DND-41 (cell line): ENCODE measurements around the gene DNM3.
"Not testable (repeated sequence)": the region's sequence is repeated elsewhere in the genome, so short reads cannot be mapped to it uniquely, and the experiment has no call there.

ENCODE experiments used
- ATAC-seq: fragments of 200-7000 bp; cut with Tn5 transposase; 3 replicates; pipeline ENCODE4 v1.9.1; 2021; ENCODE audit warnings: low read depth; ENCODE audit not compliant: insufficient read depth
- DNase-seq: peaks from one replicate; pipeline ENCODE4 v3.0.0-alpha.2; 2020
- H2AFZ ChIP-seq: 2 replicates; pipeline ENCODE4 v1.6.0; 2012; ENCODE audit warnings: low read depth, low read length
- H3K27ac ChIP-seq: 2 replicates; pipeline ENCODE4 v1.5.1; 2012; ENCODE audit warnings: low read length, inconsistent platforms
- H3K27me3 ChIP-seq: fragments of 200-600 bp; sonication (generic); 2 replicates; pipeline ENCODE4 v1.6.0; 2012; ENCODE audit warnings: low read length, mild to moderate bottlenecking, inconsistent platforms; ENCODE audit not compliant: insufficient read depth, poor library complexity
- H3K36me3 ChIP-seq: 2 replicates; pipeline ENCODE4 v1.5.1; 2012; ENCODE audit warnings: low read length, inconsistent platforms; ENCODE audit not compliant: insufficient read depth
- H3K4me1 ChIP-seq: 2 replicates; pipeline ENCODE4 v1.5.1; 2012; ENCODE audit warnings: mild to moderate bottlenecking, low read length; ENCODE audit not compliant: insufficient read depth
- H3K4me2 ChIP-seq: 2 replicates; pipeline ENCODE4 v1.6.0; 2012; ENCODE audit warnings: mild to moderate bottlenecking, moderate library complexity, low read length, inconsistent platforms; ENCODE audit not compliant: insufficient read depth
- H3K4me3 ChIP-seq, 2 experiments: fragments of 200-600 bp in 1 of 2; shearing (Covaris generic) in 1 of 2; 2 replicates each; pipeline ENCODE4 v1.5.1; 2012 to 2016; ENCODE audit warnings: inconsistent platforms in 2 of 2, low read length in 2 of 2, mild to moderate bottlenecking in 2 of 2, low read depth in 1 of 2, moderate library complexity in 1 of 2
- H3K79me2 ChIP-seq: 2 replicates; pipeline ENCODE4 v1.6.0; 2012; ENCODE audit warnings: low read length, inconsistent platforms; ENCODE audit not compliant: insufficient read depth
- H3K9ac ChIP-seq: 2 replicates; pipeline ENCODE4 v1.6.0; 2012; ENCODE audit warnings: low read depth, mild to moderate bottlenecking, inconsistent platforms, low read length, moderate library complexity
- H3K9me3 ChIP-seq: 2 replicates; pipeline ENCODE4 v1.5.1; 2012; ENCODE audit warnings: low read length, moderate library complexity, mild to moderate bottlenecking, inconsistent platforms; ENCODE audit not compliant: insufficient read depth, severe bottlenecking
- H4K20me1 ChIP-seq: 2 replicates; pipeline ENCODE4 v1.6.0; 2012; ENCODE audit warnings: low read length; ENCODE audit not compliant: insufficient read depth
- CTCF ChIP-seq: IDR thresholded peaks from 2 replicates; pipeline ENCODE4 v1.5.1; 2012; ENCODE audit warnings: borderline replicate concordance, low read length, moderate library complexity, mild to moderate bottlenecking; ENCODE audit not compliant: poor library complexity, severe bottlenecking; ENCODE audit errors: extremely low read depth
- EZH2 ChIP-seq: IDR thresholded peaks from 3 replicates; pipeline ENCODE4 v1.6.1; 2012; ENCODE audit warnings: borderline replicate concordance, low read depth, mild to moderate bottlenecking, moderate library complexity, low read length, inconsistent platforms; ENCODE audit not compliant: severe bottlenecking

Gene DNM3

GRCh38 chr1:172360511-172360910 is 519.2 kb downstream of the DNM3 start:
- Histone ChIP-seq H3K4me1 (peaks cover 11% of the 10 kb centered on the region), H2AFZ (no peak overlapping the region)
- TF ChIP-seq CTCF (no peak), EZH2 (no peak)

GRCh38 chr1:172360985-172361384 is 519.7 kb downstream of the DNM3 start:
- no peak overlapping the region for H3K9ac ChIP-seq
- no peak for ATAC-seq
- peaks cover 11% of the 10 kb centered on the region for H3K4me1 ChIP-seq

More at GRCh38 chr1:172360511-172360910, 519.2 kb downstream of the DNM3 start:
- no peaks in the 10 kb centered on the region for H3K79me2 ChIP-seq
- DNase-seq (no peak), ATAC-seq (no peak)
- no peak overlapping the region for H3K4me3 ChIP-seq
- H3K27me3 ChIP-seq, result no peaks in the 10 kb centered on the region
- no peak overlapping the region for H3K9ac ChIP-seq
- no peak overlapping the region for H3K27ac ChIP-seq
- no peak overlapping the region for H3K4me2 ChIP-seq
- no peaks in the 10 kb centered on the region for H3K9me3 ChIP-seq
- no peaks in the 10 kb centered on the region for H3K36me3 ChIP-seq
- no peaks in the 10 kb centered on the region for H4K20me1 ChIP-seq

GRCh38 chr1:172363852-172364251 is 522.6 kb downstream of the DNM3 start:
- no peak for ATAC-seq
- H2AFZ ChIP-seq, result no peak overlapping the region

More at GRCh38 chr1:172360985-172361384, 519.7 kb downstream of the DNM3 start:
- Histone ChIP-seq H3K36me3 (no peaks in the 10 kb centered on the region), H4K20me1 (no peaks in the 10 kb centered on the region), H3K9me3 (peaks cover 3% of the 10 kb centered on the region), H2AFZ (no peak overlapping the region), H3K27ac (no peak overlapping the region), H3K4me3 (no peak overlapping the region), H3K79me2 (no peaks in the 10 kb centered on the region), H3K4me2 (no peak overlapping the region), H3K27me3 (no peaks in the 10 kb centered on the region)
- DNase-seq, result no peak
- TF ChIP-seq CTCF (no peak), EZH2 (no peak)

GRCh38 chr1:172371646-172372045 is 530.3 kb downstream of the DNM3 start:
- H3K4me3 ChIP-seq, ATAC-seq, H2AFZ ChIP-seq, H3K4me1 ChIP-seq, H3K36me3 ChIP-seq, DNase-seq, H3K4me2 ChIP-seq, H3K9ac ChIP-seq, H3K27ac ChIP-seq, H3K9me3 ChIP-seq, H3K27me3 ChIP-seq, H3K79me2 ChIP-seq, H4K20me1 ChIP-seq: not testable (repeated sequence)

More at GRCh38 chr1:172363852-172364251, 522.6 kb downstream of the DNM3 start:
- TF ChIP-seq EZH2 (no peak), CTCF (no peak)
- no peak overlapping the region for H3K4me2 ChIP-seq
- H3K9me3 ChIP-seq, result peaks cover 8% of the 10 kb centered on the region
- H3K36me3 ChIP-seq, result no peaks in the 10 kb centered on the region
- no peak for DNase-seq
- no peaks in the 10 kb centered on the region for H3K27me3 ChIP-seq
- peaks cover 3% of the 10 kb centered on the region; the same call in 1 of the 2 replicates for H3K4me1 ChIP-seq
- H3K79me2 ChIP-seq, result no peaks in the 10 kb centered on the region
- H3K27ac ChIP-seq, result no peak overlapping the region
- H3K9ac ChIP-seq, result no peak overlapping the region
- no peaks in the 10 kb centered on the region for H4K20me1 ChIP-seq
- H3K4me3 ChIP-seq, result no peak overlapping the region
